ENCODE data around the gene MCAT. TPM values are rescaled to one million over a fixed set of nuclear protein-coding genes. Genes with fewer than 3 reads are reported as not detected.
A peak's percentile ranks its signal among the peaks of the same experiment; 100 is the strongest.

Gene MCAT
- total RNA-seq, 2 donors from 2014 or later = 39.1 to 39.9 TPM

DNA sequence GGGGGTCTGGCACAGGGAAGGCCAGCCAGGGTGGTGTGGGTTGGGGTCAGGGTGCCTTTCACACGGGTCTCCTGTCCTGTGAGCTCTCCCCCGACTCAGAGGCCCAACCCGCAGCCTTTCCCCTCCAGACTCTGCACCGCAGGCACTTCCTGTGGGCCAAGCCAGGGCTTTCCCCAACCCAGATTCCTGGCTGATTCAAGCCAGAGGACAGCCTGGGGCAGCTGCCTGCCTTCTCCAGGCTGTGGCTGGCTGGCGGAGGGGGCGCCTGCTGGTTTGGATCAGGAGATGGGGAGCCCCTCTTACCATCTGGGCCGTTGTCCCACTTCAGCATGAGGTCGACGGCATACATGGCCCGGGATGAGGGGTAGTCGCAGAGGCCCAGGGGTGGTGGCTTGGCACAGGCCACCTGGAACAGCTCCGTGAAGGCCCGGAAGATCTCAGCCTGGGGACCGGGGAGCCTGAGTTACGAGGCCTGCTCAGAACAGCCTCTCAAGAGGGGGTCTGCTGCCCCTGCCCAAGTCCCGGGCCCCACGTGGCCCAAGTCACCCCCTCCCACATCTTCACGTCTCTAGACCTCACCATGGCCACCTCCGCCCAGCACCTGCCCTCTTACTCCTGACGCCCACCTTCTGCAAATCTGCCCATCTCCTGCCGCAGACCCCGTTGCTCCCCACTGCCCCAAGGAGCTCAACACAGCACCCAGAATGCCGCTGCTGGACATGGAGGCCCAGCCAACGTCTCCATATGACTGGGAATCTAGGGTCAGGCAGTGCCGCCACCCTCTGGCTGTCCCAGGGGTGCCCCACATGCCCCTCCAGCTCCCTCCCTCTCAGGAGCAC, 25.5 kb upstream of the MCAT start:
- Histone ChIP-seq H3K36me3 (peaks cover 4 to 7% of the 10 kb centered on the region in 2 donors), H3K4me3 (no peak overlapping the region), H3K4me1 (replicated peaks) (peaks cover 4% of the 10 kb centered on the region), H3K9me3 (no peaks in the 10 kb centered on the region), H3K27ac (no peak overlapping the region), H3K27me3 (replicated peaks; ENCODE audit: insufficient read depth) (no peaks in the 10 kb centered on the region)
- TF ChIP-seq, protein P1, sequence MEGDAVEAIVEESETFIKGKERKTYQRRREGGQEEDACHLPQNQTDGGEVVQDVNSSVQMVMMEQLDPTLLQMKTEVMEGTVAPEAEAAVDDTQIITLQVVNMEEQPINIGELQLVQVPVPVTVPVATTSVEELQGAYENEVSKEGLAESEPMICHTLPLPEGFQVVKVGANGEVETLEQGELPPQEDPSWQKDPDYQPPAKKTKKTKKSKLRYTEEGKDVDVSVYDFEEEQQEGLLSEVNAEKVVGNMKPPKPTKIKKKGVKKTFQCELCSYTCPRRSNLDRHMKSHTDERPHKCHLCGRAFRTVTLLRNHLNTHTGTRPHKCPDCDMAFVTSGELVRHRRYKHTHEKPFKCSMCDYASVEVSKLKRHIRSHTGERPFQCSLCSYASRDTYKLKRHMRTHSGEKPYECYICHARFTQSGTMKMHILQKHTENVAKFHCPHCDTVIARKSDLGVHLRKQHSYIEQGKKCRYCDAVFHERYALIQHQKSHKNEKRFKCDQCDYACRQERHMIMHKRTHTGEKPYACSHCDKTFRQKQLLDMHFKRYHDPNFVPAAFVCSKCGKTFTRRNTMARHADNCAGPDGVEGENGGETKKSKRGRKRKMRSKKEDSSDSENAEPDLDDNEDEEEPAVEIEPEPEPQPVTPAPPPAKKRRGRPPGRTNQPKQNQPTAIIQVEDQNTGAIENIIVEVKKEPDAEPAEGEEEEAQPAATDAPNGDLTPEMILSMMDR (IDR thresholded peaks at IDR 0.05) = no peak
- TF ChIP-seq POLR2AphosphoS5 (IDR thresholded peaks at IDR 0.05) (no peak), POLR2A (IDR thresholded peaks at IDR 0.05) (no peak)
- intact Hi-C loops (cut with DNase I) = no loop called here
- WGBS = 88% methylated on average over 25 of the region's 25 CpGs
- DNase-seq (ENCODE audit: low spot score) = no peak

DNA sequence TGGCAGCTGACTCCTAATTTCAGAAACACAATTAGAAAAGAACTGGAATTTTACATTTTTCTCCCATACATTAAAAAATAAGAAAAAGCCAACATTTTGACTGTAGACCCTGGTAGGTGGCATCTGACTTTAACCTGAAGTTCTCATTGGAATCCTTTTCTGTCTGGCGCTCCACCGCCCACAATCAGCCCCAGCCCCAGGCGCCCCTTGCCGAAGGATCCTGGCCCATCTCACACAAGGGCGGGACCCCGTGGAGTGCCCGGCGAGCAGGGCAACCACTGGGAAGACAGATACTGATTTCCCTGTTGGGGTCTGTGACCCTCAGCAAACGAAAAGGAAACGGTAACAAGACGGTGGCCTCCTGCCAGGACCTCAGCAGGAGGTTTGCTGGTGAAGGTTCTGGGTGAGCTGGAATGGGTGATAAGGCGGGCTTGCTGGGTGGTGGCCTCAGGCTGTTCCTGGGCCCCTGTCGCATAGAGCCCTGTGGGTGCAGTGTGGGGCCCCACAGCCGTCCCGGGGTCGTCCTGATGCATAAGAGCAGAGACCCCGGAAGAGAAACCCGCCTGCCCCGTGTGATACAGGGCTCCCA, 23.9 kb upstream of the MCAT start:
- Histone ChIP-seq H3K27ac (no peak overlapping the region), H3K4me3 (no peak overlapping the region), H3K4me1 (replicated peaks) (peaks cover 4% of the 10 kb centered on the region), H3K27me3 (replicated peaks; ENCODE audit: insufficient read depth) (no peaks in the 10 kb centered on the region), H3K9me3 (no peaks in the 10 kb centered on the region), H3K36me3 (peaks cover 0 to 7% of the 10 kb centered on the region in 2 donors)
- intact Hi-C loops (cut with DNase I) = no loop called here
- TF ChIP-seq, protein P1 (IDR thresholded peaks at IDR 0.05) = no peak
- TF ChIP-seq POLR2AphosphoS5 (IDR thresholded peaks at IDR 0.05) = no peak
- no peak for TF ChIP-seq POLR2A (IDR thresholded peaks at IDR 0.05)
- 89% methylated on average over 19 of the region's 19 CpGs for WGBS
- DNase-seq (ENCODE audit: low spot score) = no peak

DNA sequence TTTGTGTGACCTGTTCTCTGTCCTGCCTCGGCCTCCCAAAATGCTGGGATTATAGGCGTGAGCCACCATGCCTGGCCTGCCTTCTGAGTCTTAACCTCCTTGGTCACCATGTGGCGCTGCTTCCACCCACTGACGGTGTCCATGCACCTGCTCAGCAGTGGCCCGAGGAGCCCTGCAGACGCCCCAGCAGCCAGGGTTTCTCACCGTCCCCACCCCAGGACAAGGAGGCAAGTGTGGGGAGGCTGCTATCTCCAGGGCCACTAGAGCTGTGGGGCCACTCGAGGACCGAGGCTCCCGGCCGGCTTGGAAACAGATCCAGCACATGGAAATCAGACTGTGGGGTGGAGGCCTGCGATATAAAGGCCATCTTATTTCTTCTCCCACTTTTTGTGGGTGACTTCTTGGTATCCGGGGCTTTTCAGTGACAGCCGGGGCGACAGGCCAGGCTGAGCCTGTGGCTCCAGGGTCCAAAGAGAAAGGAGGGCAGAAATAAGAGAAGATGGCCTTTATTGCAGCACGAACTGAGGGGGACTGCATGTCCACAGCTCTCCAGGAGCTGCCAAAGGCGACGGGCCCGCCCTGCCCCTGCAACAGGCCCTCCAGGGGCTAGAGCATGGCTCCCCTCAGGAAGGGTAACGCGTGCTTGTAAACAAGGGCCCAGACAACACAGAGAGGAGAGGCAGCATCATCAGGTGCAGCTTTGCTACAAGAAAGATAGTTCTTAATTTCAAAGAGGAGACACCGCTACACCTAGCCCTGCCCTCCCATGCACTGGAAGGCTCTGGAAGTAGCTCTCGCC, 23.1 kb upstream of the MCAT start:
- TF ChIP-seq POLR2A (IDR thresholded peaks at IDR 0.05) = no peak
- no peak for TF ChIP-seq POLR2AphosphoS5 (IDR thresholded peaks at IDR 0.05)
- TF ChIP-seq, protein P1 (IDR thresholded peaks at IDR 0.05) = no peak
- Histone ChIP-seq H3K4me1 (replicated peaks) (peaks cover 4% of the 10 kb centered on the region), H3K4me3 (no peak overlapping the region), H3K9me3 (no peaks in the 10 kb centered on the region), H3K27me3 (replicated peaks; ENCODE audit: insufficient read depth) (no peaks in the 10 kb centered on the region), H3K27ac (no peak overlapping the region), H3K36me3 (peaks cover 0 to 1% of the 10 kb centered on the region in 2 donors)
- DNase-seq (ENCODE audit: low spot score) = no peak
- intact Hi-C loops (cut with DNase I) = no loop called here
- 84% methylated on average over 23 of the region's 23 CpGs for WGBS

DNA sequence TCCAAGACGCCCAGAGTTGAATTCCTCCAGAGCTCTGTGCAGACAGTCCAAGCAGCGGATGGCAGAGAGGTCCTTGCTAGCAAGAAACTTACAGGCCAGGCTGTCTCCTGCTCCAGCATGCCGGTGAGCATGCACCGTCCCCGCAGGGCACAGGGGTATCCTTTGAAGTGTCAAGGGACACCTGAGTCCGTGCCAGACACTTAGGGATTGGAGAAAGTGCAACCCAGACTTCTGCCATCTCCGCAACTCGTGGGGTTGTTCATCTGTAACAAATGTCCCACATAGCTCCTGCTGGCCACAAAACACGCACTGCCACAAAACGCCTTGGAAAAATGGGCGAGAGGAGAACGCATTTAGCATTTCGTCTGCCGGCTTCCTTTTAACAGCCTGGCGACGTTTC, 21.4 kb upstream of the MCAT start:
- no peak for DNase-seq (ENCODE audit: low spot score)
- H3K36me3 ChIP-seq = no peaks in the 10 kb centered on the region
- WGBS = 24% methylated on average over 16 of the region's 16 CpGs
- no peaks in the 10 kb centered on the region for H3K27me3 ChIP-seq (replicated peaks; ENCODE audit: insufficient read depth)
- H3K9me3 ChIP-seq = no peaks in the 10 kb centered on the region
- intact Hi-C loops (cut with DNase I) = no loop called here
- peak overlapping the region in 1 of 2 donors; percentile 38 for H3K27ac ChIP-seq
- TF ChIP-seq, protein P1 (IDR thresholded peaks at IDR 0.05) = no peak
- TF ChIP-seq POLR2A (IDR thresholded peaks at IDR 0.05) (no peak), POLR2AphosphoS5 (IDR thresholded peaks at IDR 0.05) (no peak)
- peaks cover 4% of the 10 kb centered on the region for H3K4me1 ChIP-seq (replicated peaks)
- no peak overlapping the region for H3K4me3 ChIP-seq

Data from prostate gland (tissue), 2 donors.